Stimulated activated naive CD8-positive, alpha-beta T cell treated with anti-CD3 and anti-CD28 coated beads, Interleukin-15, Interleukin-2, amounts not matched to agents 100 ng/mL and 50 ng/mL, for 24 hours (primary cell): ENCODE measurements around the gene ZDHHC16.

Source experiments
- H3K27ac Mint-ChIP-seq: one replicate; pipeline ENCODE4 v1.8.0; 2021; ENCODE audit warnings: mild to moderate bottlenecking, mixed read lengths
- H3K27me3 Mint-ChIP-seq: one replicate; pipeline ENCODE4 v1.8.0; 2021; ENCODE audit warnings: mixed read lengths
- H3K36me3 Mint-ChIP-seq: one replicate; pipeline ENCODE4 v1.8.0; 2021; ENCODE audit warnings: low read depth, mixed read lengths
- H3K4me1 Mint-ChIP-seq: one replicate; pipeline ENCODE4 v1.8.0; 2021; ENCODE audit warnings: low read depth, mixed read lengths
- H3K4me3 Mint-ChIP-seq: one replicate; pipeline ENCODE4 v1.8.0; 2021; ENCODE audit warnings: mild to moderate bottlenecking, mixed read lengths
- H3K9me3 Mint-ChIP-seq: one replicate; pipeline ENCODE4 v1.8.0; 2021; ENCODE audit warnings: mixed read lengths

Gene ZDHHC16

GRCh38 chr10:97425964-97426775 is 19.8 kb upstream of the ZDHHC16 start, which contains the start of gene PGAM1:
TSS of gene PGAM1 (plus strand) at chr10:97426191. CDS start at chr10:97426308, 117 bp downstream.
- H3K27ac Mint-ChIP-seq: peak within 1 kb of the TSS; percentile 100
- no peaks in the 10 kb centered on the region for H3K27me3 Mint-ChIP-seq
- no peaks in the 10 kb centered on the region for H3K9me3 Mint-ChIP-seq
- peak within 1 kb of the TSS; percentile 96 for H3K4me3 Mint-ChIP-seq
- H3K4me1 Mint-ChIP-seq: peaks cover 67% of the 10 kb centered on the region
- H3K36me3 Mint-ChIP-seq: peaks cover 56% of the 10 kb centered on the region

- Mint-ChIP-seq H3K36me3 (peaks cover 61% of the 10 kb centered on the region), H3K27me3 (no peaks in the 10 kb centered on the region), H3K9me3 (no peaks in the 10 kb centered on the region), H3K27ac (peak overlapping the region; percentile 99), H3K4me1 (peaks cover 61% of the 10 kb centered on the region), H3K4me3 (peak overlapping the region; percentile 96)
Measured at GRCh38 chr10:97426776-97427570, 19.0 kb upstream of the ZDHHC16 start.

DNA sequence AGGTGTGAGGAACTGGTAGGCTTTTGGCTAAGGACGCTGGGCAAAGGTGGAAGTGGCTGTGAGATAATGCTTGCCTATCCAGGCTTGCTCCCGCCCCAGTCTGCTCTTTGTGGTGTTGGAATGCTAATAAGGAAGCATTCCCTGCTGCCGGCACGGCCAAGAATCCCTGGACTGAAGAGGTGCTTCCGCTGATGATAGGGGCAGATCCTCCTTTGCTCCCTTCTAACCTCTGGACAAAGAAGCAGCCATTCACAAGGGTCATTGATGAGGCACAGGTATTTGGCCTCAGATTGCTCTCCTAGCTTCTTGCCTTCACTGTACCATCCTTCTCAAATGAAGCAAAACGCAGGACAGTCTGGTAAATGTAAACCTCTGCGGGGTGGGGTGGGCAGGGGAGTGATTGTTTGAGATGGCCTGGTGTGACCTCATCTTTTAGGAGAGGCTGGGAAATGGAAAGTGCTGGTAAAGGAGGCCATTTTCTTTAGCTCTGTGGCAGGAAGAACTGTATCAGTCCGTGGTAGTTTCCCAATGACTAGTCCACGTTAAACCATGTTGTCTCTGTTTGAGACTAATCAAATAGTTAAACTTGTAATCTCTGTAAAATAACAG is 18.3 kb upstream of the ZDHHC16 start:
- H3K27me3 Mint-ChIP-seq: no peaks in the 10 kb centered on the region
- H3K27ac Mint-ChIP-seq: peak overlapping the region; percentile 99
- H3K36me3 Mint-ChIP-seq: peaks cover 64% of the 10 kb centered on the region
- no peaks in the 10 kb centered on the region for H3K9me3 Mint-ChIP-seq
- H3K4me1 Mint-ChIP-seq: peaks cover 60% of the 10 kb centered on the region
- peak overlapping the region; percentile 96 for H3K4me3 Mint-ChIP-seq

DNA sequence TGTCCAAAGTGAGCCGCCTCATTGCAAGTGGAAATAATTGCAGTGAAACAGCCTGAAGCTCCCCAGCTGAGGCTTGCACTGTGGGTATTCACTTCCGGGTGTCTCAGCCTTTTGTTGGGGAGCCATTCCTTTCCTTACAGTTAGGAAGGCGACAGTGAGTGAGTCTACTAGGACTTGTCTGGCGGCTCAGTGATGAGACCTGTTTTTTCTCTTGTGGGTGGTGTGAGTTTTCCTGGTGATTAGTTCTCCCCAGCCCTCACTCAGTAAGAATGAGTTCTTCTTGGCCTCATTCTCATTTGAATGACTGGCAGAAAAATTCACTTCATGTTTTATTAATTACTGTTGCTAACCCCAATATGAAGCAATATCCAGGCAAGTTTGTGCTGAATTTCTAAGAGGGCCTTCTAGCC is 17.4 kb upstream of the ZDHHC16 start:
- H3K9me3 Mint-ChIP-seq: no peaks in the 10 kb centered on the region
- H3K36me3 Mint-ChIP-seq: peaks cover 65% of the 10 kb centered on the region
- peak overlapping the region; percentile 99 for H3K27ac Mint-ChIP-seq
- H3K27me3 Mint-ChIP-seq: no peaks in the 10 kb centered on the region
- peaks cover 51% of the 10 kb centered on the region for H3K4me1 Mint-ChIP-seq
- peak overlapping the region; percentile 96 for H3K4me3 Mint-ChIP-seq

DNA sequence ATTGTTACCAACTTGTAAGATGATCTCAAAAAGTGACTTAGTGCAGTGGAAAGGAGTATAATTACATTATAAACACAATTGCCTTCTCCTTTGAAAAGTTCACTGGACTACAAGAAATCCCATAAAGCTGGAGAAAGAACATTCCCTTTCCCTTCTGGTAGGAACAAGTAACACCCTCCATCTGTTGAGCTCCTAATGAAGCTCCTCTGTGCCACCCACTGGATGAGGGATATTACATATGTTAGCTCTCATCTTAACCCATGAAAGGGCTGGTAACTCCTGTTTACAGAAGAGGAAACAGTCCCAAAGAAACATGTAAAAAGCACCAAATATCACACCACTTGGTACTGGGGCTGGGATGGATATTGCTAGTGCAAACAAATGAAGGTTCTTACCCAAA is 11.9 kb upstream of the ZDHHC16 start:
- peaks cover 20% of the 10 kb centered on the region for H3K4me1 Mint-ChIP-seq
- no peaks in the 10 kb centered on the region for H3K27me3 Mint-ChIP-seq
- no peaks in the 10 kb centered on the region for H3K9me3 Mint-ChIP-seq
- peak overlapping the region; percentile 71 for H3K27ac Mint-ChIP-seq
- H3K4me3 Mint-ChIP-seq: no peak overlapping the region
- H3K36me3 Mint-ChIP-seq: peaks cover 58% of the 10 kb centered on the region

DNA sequence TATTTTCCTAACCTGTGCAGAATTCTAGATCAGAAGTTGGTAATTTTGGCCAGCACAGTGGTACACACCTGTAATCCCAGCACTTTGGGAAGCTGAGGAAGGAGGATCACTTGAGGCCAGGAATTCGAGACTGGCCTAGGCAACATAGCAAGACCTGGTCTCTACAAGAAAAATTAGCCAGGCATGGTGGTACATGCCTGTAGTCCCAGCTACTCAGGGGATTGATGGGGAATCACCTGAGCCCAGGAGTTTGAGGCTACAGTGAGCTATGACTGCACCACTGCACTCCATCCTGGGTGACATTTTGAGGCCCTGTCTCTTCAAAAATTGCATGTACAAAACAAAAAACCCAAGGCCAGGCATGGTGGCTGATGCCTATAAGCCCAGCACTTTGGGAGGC is 11.4 kb upstream of the ZDHHC16 start:
- Mint-ChIP-seq H3K9me3 (no peaks in the 10 kb centered on the region), H3K4me3 (no peak overlapping the region), H3K27ac (peak overlapping the region; percentile 71), H3K36me3 (peaks cover 58% of the 10 kb centered on the region), H3K4me1 (peaks cover 15% of the 10 kb centered on the region), H3K27me3 (no peaks in the 10 kb centered on the region)

- Mint-ChIP-seq H3K27me3 (no peaks in the 10 kb centered on the region), H3K27ac (peak overlapping the region; percentile 29), H3K36me3 (peaks cover 58% of the 10 kb centered on the region), H3K9me3 (no peaks in the 10 kb centered on the region), H3K4me1 (peaks cover 10% of the 10 kb centered on the region), H3K4me3 (no peak overlapping the region)
Measured at GRCh38 chr10:97435211-97435610, 10.8 kb upstream of the ZDHHC16 start.

- Mint-ChIP-seq H3K27me3 (no peaks in the 10 kb centered on the region), H3K27ac (no peak overlapping the region), H3K4me3 (no peak overlapping the region), H3K4me1 (peaks cover 33% of the 10 kb centered on the region), H3K9me3 (no peaks in the 10 kb centered on the region), H3K36me3 (peaks cover 46% of the 10 kb centered on the region)
Measured at GRCh38 chr10:97442277-97442676, 3.7 kb upstream of the ZDHHC16 start.

DNA sequence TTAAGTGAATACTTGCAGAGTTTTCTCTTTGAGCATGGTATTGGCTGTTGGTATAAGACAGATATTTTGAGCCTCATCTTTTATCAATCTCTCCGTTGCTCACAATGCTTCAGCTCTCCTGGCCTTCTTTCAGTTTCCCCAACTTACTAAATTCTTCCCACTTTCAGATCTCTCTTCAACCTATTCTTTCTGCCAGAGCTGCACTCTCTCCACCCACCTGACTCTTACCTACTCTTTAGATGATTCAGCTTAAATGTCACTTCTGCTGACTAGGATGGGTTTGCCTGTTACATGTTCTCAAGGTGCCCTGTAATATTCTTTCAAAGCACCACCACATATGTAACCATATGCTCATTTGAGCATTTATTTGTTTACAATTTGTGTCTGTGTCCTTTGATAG is 1.8 kb upstream of the ZDHHC16 start:
- no peaks in the 10 kb centered on the region for H3K27me3 Mint-ChIP-seq
- H3K4me3 Mint-ChIP-seq: peak overlapping the region; percentile 99
- no peaks in the 10 kb centered on the region for H3K9me3 Mint-ChIP-seq
- H3K27ac Mint-ChIP-seq: peak overlapping the region; percentile 91
- H3K4me1 Mint-ChIP-seq: peaks cover 46% of the 10 kb centered on the region
- peaks cover 41% of the 10 kb centered on the region for H3K36me3 Mint-ChIP-seq

DNA sequence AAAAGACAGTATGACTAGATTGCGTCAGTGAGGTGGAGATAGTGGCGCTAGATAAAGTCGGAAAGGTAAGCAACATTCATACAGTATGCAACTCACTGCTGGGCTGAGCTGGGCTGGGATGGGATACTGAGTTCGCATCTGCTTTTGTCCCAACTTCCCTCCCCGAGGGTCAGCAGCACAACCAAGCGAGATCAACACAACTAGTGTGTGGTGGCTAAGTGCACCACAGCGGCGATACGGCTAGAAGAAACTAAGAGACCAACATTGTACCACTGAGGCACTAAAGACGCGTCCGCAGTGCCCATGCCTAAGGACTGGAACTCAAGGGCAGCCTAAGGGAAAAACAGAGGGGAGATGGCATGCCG is 636 bp upstream of the ZDHHC16 start:
- peak overlapping the region; percentile 91 for H3K27ac Mint-ChIP-seq
- H3K27me3 Mint-ChIP-seq: no peaks in the 10 kb centered on the region
- H3K4me1 Mint-ChIP-seq: peaks cover 49% of the 10 kb centered on the region
- peak overlapping the region; percentile 99 for H3K4me3 Mint-ChIP-seq
- no peaks in the 10 kb centered on the region for H3K9me3 Mint-ChIP-seq
- peaks cover 33% of the 10 kb centered on the region for H3K36me3 Mint-ChIP-seq

GRCh38 chr10:97450828-97451227 is 4.9 kb downstream of the ZDHHC16 start:
- Mint-ChIP-seq H3K36me3 (peaks cover 40% of the 10 kb centered on the region), H3K9me3 (no peaks in the 10 kb centered on the region), H3K4me1 (peaks cover 60% of the 10 kb centered on the region), H3K27me3 (no peaks in the 10 kb centered on the region), H3K4me3 (no peak overlapping the region), H3K27ac (no peak overlapping the region)

GRCh38 chr10:97451605-97452004 is 5.6 kb downstream of the ZDHHC16 start:
- Mint-ChIP-seq H3K27ac (no peak overlapping the region), H3K4me3 (no peak overlapping the region), H3K4me1 (peaks cover 56% of the 10 kb centered on the region), H3K36me3 (peaks cover 43% of the 10 kb centered on the region), H3K27me3 (no peaks in the 10 kb centered on the region), H3K9me3 (no peaks in the 10 kb centered on the region)

- Mint-ChIP-seq H3K9me3 (no peaks in the 10 kb centered on the region), H3K27me3 (no peaks in the 10 kb centered on the region), H3K4me1 (peaks cover 48% of the 10 kb centered on the region), H3K27ac (no peak overlapping the region), H3K4me3 (no peak overlapping the region), H3K36me3 (peaks cover 50% of the 10 kb centered on the region)
Measured at GRCh38 chr10:97452352-97452751, 6.4 kb downstream of the ZDHHC16 start.

- peak overlapping the region; percentile 73 for H3K27ac Mint-ChIP-seq
Measured at GRCh38 chr10:97454330-97455036, 8.5 kb downstream of the ZDHHC16 start.

More at GRCh38 chr10:97454330-97455036, 8.5 kb downstream of the ZDHHC16 start:
- peaks cover 35% of the 10 kb centered on the region for H3K4me1 Mint-ChIP-seq
- no peaks in the 10 kb centered on the region for H3K27me3 Mint-ChIP-seq
- peaks cover 67% of the 10 kb centered on the region for H3K36me3 Mint-ChIP-seq
- H3K4me3 Mint-ChIP-seq: no peak overlapping the region
- no peaks in the 10 kb centered on the region for H3K9me3 Mint-ChIP-seq
